HG02642 (cell line): Measurements from ENCODE around the gene ANKRD63.

Experiments used
- ATAC-seq: cut with Tn5 transposase; IDR thresholded peaks from one replicate; pipeline ENCODE4 v1.9.1; 2021; ENCODE audit warnings: mild to moderate bottlenecking; ENCODE audit not compliant: unreplicated experiment, poor library complexity

The ANKRD63 gene

DNA sequence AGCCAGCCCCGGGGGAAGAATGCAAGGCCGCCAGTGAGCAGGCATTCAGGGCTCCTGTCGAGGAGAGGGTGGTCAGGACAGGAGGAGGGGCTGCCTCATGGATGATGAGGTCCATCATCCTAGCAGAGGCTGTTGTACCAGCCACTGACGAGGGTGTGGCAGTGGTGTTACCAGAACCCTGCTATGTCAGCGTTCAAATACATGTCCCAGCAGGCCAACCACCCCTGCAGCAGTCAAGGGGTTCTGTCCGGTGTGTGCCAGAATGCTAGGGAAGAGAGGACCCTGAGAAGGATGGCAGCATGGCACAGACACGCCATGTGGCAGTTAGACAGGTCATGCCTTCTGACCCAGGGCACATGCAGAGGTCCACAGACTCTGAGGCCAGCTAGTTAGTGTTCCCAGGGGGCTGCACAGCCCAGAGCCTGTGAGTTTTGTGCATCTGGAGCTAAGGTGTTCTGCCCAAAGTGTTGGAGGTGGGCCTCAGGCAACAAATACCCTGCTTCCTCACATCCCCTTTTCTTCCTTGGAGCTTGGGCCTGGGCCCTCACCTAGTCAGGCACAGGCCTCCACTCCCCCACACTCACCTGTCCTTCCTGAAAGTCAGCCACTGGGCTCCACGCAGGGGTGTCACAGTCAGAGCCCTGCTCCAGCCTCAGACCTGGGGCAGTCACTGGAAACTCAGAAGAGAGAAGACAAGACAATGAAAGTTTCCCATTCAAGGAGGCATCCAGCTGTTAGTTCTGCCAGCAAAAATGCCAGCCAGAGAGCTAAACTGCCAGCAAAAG lies 36.2 kb downstream of the ANKRD63 start:
- ATAC-seq: no peak

DNA sequence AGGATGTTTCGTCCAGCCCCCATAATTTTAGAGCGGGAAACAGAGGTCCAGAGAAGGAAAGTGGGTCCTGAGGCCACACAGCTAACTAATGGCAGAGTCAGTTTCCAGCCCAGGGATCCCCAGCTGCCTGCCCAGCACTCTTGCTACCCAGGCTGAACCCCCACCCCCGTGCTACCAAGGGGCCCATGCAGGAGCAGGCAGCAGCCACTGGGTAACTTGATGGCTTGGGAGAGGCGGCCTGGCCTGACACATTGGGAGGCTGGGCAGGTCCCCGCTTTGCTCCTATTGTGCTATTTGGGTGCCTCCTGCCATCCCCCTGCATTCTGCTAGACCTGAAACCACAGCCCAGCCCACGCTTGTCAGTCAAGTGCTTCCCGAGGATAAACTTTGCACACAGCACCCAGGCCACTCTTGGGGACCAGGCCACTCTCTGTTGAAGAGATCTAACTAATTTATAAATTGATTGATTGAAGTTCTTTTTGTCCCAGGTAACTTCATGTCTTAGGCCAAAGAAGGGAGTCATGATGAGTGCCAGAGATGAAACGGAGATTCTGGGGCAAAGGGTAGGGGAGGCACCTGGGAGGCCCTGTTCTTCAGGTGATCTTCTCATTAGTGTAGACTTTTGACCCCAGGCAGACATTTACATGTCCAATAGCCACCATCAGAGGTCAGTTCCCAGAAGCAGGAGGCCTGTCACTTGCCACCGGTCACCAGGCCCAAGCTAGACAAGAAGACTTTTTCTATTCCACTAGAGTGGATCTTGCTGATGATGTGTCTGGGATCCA lies 37.0 kb downstream of the ANKRD63 start:
- no peak for ATAC-seq

DNA sequence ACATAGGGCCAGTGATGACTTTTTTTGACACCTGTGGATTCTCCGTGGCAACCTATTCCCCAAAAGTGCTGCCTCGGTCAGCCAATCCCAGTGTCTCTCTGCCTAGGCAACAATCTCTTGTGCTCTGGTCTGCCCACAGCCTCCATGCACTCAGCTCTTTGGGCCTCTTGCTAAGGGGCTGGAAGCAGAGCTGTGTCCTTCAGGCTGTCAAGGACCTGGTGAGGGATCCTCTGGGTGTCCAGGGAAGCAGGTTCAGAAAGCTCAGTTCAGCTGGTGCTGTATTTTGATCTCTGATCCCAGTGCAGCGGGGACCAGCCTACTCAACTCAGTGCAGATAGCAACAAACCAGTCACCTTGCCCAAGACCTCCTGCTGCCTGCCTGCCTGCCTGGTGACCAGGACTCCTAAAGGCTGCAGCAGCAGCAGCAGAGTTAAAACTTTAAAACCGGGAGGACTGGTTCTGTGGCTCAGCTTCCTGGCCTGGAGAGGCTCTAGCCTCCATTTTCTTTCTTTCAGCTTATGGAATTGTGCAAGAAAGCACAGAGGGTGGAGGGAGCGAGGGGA lies 37.8 kb downstream of the ANKRD63 start:
- ATAC-seq: no peak

DNA sequence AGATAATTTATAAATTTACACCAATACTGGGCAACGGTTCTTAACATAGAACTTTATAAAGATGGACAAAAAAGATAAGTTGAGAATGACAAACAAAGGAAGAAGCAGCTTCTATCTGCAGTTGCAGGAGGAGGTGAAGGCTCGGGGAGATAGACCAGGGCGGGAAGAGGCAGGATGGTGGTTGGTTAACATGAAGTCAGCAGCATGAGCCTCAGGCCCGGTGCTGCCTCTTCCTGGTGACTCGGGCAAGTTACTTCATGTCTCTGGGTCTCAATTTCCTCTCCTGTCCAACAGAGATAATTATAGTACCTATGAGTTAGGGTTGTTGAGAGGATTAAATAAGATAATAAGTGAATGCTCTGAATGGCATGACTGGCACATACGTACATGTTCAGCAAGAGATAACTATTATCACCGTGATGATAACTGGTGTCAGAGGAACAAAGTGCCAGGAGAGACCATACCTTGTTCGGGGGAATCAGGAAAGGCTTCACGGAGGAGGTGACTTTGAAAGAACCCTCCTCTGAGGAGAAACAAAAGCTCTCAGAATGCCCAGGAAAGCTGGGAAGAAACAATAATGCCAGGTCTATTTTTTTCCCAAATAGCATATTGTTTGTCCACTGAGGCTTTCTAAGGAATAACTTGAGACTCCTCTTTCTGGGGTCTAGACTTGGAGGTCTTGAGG lies 39.6 kb downstream of the ANKRD63 start:
- no peak for ATAC-seq

DNA sequence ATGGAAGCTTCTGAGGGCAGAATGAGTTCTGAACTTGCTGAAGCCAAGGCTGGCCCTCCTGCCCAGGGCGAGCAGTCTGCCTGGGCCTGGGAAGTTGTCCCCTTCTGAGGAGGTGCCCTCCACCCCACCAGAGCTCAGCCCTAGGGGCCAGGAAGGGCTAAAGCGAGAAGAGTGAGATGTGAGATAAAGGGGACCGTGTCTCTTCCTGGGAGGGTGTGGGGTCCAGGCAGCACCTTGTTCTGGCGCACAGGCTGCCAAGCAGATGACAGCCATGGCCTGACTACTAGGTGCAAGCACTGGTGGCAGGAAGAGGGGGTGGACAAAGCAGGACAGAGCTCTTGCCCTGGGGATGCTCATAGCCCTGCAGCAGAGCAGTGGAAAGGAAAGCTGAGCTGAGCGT lies 40.3 kb downstream of the ANKRD63 start:
- ATAC-seq: no peak

DNA sequence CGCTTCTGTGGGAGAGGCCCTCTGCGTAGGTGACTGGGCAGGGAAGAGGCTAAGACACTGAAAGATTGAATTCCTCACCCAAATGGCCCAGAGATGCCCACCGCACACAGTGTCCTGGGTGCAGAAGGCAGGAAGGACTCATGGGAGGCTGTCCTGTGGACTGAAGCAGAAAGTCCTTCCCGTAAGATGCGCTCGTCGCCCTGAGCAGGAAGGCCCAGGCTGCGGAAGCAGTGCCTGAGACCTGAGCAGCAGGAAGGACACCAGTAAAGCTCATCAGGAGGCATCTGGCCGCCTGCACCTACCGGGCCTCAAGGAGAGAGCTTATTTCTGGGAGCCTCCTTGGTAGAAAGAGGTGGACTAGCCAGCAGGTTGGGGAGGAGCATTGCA lies 40.7 kb downstream of the ANKRD63 start:
- ATAC-seq: no peak

DNA sequence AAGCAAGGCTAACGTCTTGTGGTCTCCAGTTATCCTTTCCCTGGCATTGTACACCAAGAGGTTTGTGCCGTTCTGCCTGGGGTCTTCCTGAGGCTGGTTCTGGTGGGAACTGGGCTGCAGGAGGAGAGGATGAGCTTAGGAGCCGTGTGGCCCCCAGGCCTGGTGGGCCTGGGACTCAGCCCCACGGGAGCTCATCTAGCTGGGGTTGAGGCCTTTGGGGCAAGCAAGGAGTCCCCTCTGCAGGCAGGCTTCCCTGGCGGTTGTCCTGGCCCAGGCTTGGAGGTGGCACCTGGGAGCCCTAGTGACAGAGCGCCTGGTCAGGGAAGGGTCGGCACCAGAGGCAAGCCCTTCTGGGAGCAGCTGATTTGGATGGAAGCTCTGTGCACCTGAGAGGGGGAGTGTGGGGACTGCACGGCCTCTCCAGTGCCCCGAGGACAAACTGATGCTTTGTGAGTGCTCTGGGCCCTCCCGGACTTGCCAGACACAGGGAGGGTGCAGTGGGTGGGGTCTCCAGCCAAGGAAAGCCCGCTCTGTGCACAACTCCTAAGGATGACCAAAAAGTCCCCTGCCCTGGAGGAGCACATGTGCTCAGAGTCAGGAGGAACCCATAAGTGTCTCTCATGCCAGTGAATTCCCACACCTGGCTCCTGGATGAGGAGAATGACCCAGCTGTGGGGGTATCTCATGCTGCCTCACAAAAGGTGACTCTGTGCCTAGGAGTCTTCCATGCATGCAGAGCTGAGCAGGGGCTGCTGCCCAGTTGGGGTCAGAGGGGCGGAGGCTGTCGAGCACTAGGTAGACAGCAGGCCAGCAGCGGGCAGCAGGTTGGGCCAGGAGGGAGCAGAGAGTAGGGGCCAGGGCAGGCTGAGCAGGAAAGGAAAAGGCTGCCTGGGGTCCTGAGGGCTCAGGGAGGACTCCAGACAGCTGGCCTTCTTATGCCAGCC lies 41.3 kb downstream of the ANKRD63 start:
- ATAC-seq: no peak

DNA sequence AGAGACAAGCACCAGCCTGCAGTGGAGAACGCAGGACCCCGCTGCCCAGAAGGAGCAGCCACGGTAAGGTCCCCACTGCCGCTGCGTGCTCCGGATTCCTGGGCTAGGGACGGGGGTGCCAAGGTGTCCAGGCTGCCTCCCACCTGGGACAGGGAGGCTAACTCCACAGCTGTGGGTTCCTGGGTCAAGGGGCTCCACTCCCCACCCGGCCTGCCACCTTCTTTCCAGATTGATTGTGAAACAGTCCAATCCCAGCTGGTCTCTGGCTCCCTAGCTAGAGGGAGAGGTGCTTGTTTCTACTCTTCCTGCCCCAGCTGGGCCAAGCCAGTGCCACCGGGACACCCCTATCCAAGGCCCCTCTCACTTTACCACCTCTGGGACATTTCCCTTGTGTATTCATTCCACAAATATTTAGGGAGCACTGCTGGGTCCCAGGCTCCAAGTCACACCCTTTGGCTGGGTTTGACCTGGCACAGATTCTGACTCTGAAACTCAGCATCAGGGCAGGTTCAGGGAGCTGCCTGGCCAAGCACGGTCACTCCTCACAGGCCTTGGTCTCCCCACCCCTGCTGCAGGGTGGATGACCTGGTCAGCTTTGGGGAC lies 42.1 kb downstream of the ANKRD63 start:
- no peak for ATAC-seq

DNA sequence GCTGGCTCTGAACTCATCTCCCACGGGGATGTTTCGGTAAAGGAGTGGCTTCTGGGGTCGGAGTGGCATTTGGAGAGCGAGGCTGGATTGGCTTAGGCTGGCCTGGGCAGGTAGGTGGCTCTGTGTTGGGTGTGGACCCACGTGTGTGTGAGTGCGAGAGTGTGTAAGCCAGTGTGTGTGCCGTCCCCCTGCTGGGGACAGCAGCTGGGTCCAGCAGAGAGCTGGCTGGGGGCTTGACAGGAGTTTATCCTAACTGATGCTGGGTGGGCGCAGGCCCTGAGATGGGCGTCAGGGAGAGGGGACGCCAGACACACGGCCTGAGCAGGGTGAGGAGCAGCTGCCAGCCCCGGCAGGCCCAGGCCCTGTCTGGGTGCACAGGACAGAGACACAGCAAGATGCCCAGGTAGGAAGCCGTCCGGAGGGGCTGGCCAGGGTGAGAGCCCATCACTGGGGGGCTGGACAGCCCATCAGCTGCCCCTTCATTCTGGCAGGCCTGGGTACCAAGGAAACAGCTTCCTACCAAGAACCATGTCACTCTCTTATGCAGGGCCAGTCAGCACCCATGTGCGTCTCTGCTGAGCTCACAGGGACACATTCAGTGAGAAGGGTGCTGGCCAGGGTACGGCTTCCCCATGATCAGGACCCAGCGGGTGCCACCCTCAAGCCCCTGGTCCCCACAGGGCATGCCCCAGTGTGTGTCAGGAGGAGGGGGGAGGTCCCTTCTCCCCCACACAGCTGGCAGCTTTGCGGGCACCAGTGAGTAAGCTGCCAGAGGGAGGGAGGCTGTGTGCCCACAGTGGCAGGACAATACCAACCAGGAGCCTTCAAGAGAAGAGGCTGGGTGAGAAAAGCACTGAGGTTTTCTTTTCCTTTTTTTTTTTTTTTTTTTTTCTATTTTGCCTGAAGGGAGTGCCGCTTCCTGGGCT lies 42.9 kb downstream of the ANKRD63 start:
- ATAC-seq: no peak

DNA sequence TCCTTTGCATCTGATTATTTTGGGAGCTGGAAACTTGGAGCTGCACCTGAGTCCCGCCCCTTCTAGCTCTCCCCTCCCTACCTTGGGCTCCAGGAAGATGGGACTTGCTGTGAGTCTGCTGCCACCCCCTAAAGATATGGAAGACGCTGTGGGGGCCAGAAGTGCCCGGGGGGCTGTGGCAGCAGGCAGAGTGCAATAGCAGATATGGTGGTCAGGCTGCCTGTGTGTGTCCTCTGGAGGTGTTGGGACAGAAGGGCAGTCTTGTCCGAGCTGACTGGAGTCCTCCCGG lies 43.5 kb downstream of the ANKRD63 start:
- no peak for ATAC-seq

DNA sequence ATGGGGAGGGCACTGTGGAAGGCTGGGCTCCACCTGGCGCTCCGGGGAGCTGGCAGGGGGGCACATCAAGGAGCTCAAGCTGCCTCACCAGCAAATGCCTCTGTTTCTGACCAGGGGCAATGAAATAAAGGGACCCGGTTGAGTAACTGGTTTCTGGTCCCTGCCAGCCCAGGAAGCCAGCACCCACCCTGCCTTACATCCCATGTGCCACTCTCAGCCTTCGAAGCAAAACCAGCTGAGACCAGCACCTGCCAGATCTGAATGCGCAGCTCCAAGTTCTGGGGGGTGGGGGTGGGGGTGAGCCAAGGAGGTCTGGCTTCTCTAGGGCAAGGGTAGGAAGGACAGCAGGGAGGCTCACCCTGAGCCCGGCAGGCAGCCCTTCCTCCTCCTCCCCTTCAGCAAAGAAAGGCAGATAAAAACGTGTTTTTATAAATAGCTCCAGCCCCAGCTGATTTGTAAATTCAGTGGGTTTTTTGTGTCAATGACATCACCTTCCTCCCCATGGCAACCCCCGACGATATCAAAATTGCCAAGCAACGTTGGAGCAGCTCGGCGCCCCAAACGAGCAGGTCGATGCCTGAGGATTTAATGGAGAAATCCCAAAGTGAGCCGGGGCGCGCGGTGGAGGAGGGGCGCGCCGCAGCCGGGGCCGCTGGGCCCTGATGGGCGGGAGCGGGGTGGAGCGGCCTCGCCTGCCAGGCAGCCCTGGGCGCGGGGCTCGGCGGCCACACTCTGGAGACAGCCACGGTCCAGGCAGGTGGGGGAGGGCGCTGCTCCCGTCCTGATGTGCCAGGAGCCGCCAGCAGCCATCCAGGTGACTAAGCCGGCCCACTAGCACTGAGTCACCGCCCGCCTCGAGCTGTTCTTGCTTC lies 44.1 kb downstream of the ANKRD63 start, which contains the start of gene PAK6:
TSS of gene PAK6 (plus strand) at position 532 of the 872 bp plus-strand sequence. CDS start 25,723 bp downstream, outside the sequence.
- ATAC-seq: no peak

DNA sequence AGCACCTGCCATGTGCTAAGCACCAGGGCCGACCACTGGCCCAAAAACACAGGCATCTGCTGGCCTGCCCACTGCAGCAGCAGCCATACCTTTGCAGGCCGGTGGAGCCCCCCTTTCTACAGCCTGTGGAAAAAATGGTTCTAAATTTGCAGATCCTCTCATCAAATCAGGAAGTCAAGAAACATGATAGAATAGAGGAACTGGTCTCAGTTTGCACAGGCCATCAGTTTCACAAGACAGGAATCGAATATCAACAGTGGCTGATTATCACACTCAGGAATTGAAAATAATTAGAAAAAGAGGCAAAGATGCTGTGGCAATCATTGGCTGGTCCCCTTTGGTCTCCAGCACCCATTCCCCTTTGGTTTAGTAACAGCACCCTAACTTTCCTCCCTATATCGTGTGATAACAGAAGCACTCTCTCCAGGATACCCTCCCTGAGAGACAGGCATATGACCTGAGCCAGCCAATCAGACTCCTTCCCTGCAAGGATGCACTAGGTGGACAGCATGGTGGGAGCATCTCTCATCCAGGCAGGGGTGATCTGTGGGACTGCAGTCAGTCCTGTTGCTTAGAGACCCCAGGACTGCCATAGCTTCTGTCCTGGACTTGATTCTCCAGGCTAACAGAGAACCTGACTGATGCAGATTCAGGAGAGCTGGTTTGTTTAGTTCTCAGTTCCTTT lies 47.5 kb downstream of the ANKRD63 start:
- no peak for ATAC-seq

DNA sequence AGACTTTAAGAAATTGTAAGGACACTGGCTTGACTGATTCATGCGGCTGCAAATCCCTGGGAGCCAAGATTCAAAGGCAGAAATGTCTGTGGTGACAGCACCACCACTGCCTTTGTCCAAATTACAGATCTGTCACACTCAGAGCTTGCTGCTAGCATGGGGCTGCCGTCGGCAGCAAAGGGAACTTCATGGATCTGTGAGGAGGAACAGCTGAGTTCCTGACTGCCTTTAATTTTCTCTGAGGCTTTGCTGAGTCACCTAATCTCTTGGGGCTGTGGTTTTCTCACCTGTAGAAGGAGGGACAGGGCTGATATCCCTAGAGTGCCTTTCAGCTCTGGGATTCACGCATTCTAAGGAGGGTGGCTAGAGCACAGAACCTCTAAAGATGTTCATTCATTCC lies 48.1 kb downstream of the ANKRD63 start:
- ATAC-seq: no peak

DNA sequence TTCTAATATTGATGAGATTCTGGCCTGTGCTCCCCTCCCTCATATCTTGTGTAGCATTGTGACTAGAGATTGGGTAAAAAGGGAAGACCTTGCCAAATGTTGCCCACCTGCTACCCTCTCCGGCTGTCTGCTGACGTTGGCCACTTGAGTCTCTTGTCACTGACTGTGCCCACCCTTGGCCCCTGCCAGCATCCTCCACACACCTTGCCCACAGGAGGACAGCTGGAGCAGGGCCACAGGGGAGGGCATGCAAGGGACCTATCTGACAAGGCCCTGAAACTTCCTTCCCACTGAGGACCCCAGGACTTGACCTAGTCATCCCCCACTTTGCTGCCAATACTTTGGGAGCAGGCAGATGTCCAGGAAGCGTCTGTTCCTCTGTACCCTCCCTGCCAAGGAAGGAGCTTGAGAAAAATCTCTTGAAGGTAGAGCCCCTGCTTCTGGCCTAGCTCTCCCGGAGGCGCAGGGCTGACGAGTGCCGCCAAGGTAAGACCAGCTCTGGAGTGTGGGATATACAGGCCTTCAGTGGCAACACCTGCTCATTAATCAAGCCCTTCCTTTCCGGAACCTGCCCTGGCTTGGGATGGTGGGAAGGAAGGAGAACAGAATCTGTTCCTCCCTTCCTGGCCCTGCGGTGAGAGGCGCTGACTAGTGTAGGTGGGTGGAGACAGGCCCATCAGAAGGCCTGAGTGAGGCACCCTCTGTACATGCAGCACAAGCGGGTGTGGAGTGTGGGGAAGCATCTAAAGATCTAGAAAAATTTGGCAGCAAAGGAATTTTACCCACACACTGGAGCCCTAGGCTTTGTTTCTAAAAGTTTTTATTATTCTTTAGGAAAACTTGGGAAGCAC lies 48.9 kb downstream of the ANKRD63 start:
- no peak for ATAC-seq

DNA sequence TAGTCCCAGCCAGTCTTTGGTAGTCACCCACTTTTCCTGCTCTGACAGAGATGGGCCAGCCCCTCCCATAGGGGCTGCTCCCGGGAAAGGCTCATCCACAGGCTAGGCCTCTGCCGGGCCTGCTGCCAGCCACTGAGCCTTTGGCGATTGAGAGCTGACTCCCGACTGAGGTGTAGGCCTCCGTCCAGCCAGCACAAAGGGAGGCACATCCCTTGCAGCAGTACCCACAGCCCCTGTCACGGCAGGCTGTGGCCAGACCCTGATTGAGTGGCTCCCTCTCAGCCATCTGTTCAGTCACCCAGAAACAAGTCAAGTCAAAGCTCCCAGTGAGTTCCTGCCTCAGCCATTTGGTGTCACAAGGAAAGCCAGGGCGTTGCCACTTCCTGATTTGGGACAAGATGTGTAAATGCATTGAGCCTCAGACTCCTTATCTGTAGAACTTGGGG lies 50.2 kb downstream of the ANKRD63 start:
- ATAC-seq: no peak
